ENCODE results near the gene RMRP. TPM values are rescaled to one million over a fixed set of nuclear protein-coding genes. Genes with fewer than 3 reads are reported as not detected.

Gene RMRP
- total RNA-seq, 1 donor from 2014 or later, result 5,239 TPM

DNA sequence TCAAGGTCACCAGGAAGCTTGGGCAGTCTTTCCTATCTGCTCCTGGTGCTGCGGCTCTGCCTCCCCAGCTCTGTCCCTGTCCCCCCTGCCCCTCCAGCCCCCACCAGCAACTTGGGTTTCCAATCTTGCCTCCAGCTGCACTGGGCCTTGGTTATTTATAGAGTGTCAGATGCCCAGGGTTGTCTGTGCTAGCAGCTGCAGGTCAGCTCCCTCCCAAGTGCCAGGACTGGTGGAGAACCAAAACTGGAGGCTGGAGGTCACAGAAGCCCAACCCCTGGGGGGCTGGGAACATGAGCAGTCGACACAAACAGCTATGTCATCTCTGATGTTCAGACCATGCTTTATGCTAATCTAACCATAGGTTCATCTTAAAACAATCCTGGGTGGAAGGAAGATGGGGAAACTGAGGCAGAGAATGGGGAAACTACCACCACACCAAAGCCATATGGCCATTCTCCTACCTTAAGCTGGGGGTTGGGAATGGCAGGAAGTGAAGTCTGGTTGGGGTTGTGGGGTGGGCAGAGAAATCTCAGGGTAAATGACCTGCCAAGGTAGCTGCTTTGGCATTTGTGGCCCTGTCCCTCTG, 30.2 kb upstream of the RMRP start:
- intact Hi-C loops (cut with micrococcal nuclease), result loop anchor here (1.0 kb wide), 1 partner anchor 30 kb away; the partner anchor contains the start of genes CCDC107 and RMRP

DNA sequence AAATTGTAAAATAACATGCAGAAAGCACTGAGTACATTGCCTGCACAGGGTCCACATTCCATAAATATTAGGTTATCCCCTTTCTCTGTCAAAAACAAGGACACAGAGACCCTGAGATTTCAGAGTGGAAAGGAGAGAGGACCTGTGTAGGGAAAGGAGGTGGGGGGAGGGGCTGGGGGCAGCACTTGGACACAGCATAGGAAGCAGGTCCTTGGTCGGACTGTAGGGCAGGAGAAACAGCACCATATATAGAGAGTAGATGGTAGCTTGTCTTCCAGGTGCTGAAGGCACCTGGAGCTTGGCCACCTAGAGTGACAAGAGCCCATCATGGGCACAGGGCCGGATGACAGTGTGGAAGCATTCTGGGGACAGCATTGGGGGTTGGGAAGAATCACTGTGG, 29.5 kb upstream of the RMRP start:
- intact Hi-C loops (cut with micrococcal nuclease), result no loop called here

DNA sequence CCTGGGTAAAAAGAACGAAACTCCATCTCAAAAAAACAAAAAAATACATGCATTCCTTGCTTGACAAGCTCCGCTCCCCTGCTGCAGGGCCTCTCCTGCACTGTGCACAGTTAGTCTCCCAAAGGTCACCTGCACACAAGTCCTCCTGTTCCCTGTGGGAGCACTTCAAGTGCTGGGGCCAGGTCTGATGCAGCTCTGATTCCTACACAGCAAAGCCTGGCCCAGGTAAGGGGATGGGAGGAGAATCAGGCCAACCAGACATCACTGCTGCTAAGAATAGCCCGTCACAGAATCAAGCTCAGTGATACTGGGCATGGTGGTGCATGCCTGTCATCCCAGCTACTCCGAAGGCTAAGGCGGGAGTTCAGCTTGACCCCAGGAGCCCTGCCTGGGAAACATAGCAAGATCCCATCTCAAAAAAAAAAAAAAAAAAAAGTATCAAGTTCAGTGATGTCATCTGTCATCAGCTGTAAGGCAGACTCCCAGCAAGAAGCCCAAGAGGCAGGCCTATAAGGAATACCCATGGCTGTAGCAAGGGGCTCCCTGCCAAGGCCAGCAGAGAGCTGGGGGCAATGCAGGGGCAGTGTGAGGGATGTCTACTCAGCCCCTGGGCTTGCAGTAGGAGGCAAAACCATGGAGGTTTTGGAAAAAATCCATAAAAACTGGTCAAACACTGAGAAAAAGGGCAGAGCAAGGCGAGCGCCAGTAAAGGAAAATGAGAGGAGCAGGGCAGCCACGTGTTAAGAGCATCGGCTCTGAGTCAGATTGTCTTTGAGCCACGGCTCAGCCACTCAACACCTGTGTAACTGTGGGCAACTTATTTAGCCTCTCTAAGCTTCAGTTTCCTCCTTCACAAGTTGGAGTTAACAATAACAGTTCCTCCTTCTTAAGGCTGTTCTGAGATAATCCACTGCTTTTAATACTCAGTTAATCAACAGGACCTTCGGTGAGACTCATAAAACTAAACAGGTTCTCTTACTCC, 28.7 kb upstream of the RMRP start:
- intact Hi-C loops (cut with micrococcal nuclease), result no loop called here

DNA sequence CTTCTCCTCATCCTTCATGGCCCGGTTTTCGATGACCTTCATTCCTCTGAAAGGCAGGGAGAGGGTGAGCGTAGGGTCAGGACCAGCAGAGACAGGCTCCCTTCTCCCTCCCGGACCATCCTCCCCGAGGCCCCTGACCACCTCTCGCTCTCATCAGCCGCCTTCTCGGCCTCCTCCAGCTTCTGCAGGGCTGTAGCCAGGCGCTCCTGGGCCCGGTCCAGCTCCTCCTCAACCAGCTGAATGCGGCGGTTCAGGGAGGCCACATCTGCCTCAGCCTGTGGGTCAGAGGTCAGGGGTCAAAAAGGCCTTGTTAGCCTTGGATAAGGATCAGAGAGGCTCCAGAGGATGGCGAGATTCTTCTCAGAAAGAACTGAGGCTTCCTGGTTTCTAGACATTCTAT, 27.7 kb upstream of the RMRP start:
- intact Hi-C loops (cut with micrococcal nuclease), result no loop called here

DNA sequence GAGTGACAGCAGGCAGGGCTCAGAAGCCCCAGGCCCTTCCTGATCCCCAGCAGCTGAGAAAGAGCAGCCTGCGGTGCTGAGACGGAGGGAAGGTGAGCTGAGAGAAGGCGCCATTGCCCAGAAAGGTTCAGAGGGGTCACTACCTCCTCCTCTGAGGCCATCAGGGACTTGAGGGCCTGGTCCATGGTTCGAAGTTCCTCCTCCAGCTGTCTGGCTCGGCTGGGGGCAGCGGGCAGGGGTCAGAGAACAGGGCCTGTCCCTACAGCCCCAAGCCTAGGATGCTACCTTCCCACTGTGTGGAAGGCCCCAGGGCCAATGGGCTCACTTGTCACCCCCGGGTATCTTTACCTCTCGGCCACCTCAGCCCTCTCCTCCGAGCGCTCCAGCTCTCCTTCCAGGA, 27.1 kb upstream of the RMRP start:
- intact Hi-C loops (cut with micrococcal nuclease), result no loop called here

DNA sequence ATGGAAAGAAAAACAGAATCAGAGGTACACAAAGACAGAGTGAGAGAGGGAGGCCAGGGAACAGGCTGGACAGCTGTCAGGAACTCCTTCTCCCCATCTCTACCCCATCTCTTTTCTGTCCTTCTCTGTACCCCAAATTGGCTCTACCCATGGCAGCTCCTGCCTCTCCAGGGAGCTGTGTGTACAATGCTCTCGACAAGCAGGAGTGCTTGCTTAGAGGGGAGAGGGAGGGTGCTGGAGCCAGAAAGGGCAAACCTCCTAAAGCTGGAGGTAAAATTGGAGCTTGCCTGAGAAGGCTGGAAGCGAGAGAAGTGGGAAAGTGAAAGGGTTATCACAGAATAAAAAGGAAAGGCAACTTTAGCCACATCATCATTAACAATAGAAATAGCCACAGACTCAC, 25.5 kb upstream of the RMRP start:
- intact Hi-C loops (cut with micrococcal nuclease), result no loop called here

DNA sequence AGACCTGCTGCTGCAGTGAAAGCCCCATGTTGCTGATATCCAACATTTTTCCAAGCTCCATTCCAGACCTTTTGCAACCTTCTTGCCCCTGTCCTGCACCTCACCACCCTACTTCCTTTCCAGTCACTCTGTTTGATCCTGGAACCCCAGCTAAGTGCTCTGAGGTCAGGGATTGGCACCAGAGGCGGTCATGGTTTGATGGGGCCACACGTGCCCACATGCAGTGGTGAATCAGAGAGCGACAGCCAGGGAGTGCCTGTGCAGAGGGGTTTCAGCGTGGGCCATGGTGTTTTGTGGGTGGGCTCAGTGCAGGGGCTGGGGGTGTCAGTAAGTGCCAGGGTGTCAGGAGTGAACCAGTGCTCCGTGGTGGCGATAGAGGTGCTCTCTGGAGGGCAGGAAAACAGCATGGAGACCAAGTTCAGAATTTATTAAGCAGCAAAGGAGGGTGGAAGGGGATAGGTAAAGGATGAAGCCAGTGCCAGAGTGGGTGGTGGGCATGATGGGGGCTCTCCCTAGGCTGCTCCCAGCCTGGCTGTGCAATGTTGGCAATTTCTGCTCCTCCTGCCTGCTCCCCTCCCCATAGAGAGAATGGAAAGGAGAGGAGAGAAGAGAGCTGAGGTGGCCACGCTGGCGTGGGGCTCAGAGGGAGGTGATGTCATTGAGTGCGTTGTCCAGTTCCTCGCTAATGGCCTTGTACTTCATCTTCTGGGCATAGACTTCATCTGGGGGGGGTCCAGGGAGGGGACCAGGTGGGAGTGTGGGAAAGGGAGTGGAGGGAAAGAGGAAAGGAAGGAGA, 24.9 kb upstream of the RMRP start:
- intact Hi-C loops (cut with micrococcal nuclease), result no loop called here

DNA sequence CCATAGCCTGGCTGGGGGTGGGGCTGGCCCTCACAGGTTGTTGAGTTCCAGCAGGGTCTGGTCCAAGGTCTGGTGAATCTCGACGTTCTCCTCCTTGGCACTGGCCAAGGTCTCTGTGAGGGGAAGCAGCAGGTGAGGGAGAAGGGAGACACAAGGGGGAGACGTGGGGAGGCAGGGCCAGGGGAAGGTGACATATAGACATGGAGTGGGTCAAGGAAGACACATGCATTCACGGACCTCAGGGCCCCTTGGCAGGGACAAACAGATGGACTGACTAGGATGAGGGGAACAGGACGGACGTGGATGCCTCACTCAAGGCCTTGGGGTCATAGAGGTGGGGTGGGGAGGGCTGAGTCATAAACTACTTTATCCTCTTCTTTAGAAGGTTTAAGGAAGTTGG, 24.2 kb upstream of the RMRP start:
- intact Hi-C loops (cut with micrococcal nuclease), result no loop called here

DNA sequence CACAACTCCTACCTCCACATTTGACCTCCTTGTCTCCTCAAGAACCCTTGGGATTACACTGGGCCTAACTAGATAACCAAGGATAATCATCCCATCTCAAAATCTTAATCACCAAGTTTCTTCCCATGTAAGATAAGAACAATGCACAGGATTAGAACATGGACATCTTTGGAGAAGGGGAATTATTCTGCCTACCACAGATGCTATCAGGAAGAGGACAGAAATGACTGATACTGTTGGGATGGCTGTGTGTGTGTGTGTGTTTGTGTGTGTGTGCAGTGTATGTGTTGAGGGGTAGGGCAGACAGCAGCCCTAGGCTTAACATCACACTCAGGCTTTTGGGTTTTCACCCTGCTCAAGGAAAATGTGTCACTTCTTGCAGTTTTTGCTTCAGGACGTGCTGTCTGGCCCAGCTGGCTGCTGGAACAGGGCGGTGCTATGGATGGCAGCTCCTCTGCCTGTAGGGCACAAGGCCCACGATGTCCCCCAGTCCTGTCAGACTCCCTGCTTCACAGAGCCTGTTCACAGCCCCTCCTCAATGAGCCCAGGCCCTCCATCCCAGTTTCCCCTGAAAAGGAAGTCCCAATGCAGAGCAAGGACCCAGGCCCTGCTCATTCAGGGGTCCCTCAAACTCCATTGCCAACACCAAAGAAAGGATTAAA, 23.7 kb upstream of the RMRP start:
- intact Hi-C loops (cut with micrococcal nuclease), result no loop called here

DNA sequence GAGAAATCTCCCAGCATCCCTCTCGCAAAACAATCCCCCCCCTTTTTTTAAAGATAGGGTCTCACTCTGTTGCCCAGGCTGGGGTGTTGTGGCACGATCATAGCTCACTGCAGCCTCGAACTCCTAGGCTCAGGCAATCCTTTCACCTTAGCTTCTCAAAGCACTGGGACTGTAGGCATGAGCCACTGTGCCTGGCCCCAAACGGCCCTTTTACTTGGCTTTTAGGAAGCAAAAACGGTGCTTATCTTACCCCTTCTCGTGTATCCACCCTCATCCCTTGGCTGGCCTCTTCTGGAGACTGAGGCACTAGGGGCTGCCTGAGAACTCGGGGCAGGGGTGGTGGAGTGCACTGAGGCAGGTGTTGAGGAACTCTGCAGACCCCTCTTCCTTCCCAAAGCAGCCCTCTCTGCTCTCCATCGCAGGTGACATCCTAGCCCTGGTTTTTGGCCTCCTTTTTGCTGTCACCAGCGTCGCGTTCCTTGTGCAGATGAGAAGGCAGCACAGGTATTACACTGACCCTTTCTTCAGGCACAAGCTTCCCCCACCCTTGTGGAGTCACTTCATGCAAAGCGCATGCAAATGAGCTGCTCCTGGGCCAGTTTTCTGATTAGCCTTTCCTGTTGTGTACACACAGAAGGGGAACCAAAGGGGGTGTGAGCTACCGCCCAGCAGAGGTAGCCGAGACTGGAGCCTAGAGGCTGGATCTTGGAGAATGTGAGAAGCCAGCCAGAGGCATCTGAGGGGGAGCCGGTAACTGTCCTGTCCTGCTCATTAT, 22.7 kb upstream of the RMRP start:
- intact Hi-C loops (cut with micrococcal nuclease), result no loop called here

DNA sequence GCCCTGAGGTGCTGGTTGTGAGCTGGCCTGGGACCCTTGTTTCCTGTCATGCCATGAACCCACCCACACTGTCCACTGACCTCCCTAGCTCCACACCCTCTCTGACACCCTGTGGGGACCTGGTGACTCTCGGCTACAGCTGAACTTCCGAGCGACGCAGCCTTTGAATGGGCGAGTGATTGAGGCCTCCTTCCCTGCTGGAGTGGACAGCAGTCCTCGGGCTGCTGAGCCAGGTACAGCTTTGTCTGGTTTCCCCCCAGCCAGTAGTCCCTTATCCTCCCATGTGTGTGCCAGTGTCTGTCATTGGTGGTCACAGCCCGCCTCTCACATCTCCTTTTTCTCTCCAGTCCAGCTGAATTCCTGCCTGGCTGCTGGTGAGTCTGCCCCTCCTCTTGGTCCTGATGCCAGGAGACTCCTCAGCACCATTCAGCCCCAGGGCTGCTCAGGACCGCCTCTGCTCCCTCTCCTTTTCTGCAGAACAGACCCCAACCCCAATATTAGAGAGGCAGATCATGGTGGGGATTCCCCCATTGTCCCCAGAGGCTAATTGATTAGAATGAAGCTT, 22.0 kb upstream of the RMRP start:
- intact Hi-C loops (cut with micrococcal nuclease), result no loop called here

DNA sequence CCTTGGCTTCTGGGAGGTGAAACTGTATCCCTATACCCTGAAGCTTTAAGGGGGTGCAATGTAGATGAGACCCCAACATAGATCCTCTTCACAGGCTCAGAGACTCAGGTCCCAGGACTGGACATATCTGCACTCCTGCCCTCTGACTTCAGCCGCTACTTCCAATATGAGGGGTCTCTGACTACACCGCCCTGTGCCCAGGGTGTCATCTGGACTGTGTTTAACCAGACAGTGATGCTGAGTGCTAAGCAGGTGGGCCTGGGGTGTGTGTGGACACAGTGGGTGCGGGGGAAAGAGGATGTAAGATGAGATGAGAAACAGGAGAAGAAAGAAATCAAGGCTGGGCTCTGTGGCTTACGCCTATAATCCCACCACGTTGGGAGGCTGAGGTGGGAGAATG, 21.3 kb upstream of the RMRP start:
- intact Hi-C loops (cut with micrococcal nuclease), result no loop called here

DNA sequence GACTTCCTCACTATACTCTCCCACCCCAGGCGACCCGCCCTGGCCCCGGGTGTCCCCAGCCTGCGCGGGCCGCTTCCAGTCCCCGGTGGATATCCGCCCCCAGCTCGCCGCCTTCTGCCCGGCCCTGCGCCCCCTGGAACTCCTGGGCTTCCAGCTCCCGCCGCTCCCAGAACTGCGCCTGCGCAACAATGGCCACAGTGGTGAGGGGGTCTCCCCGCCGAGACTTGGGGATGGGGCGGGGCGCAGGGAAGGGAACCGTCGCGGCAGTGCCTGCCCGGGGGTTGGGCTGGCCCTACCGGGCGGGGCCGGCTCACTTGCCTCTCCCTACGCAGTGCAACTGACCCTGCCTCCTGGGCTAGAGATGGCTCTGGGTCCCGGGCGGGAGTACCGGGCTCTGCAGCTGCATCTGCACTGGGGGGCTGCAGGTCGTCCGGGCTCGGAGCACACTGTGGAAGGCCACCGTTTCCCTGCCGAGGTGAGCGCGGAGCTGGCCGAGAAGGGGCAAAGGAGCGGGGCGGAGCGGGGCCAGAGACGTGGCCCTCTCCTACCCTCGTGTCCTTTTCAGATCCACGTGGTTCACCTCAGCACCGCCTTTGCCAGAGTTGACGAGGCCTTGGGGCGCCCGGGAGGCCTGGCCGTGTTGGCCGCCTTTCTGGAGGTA, 18.0 kb upstream of the RMRP start:
- intact Hi-C loops (cut with micrococcal nuclease), result no loop called here

DNA sequence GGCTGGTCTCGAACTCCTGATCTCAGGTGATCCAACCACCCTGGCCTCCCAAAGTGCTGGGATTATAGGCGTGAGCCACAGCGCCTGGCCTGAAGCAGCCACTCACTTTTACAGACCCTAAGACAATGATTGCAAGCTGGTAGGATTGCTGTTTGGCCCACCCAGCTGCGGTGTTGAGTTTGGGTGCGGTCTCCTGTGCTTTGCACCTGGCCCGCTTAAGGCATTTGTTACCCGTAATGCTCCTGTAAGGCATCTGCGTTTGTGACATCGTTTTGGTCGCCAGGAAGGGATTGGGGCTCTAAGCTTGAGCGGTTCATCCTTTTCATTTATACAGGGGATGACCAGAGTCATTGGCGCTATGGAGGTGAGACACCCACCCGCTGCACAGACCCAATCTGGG, 17.4 kb upstream of the RMRP start:
- intact Hi-C loops (cut with micrococcal nuclease), result no loop called here

DNA sequence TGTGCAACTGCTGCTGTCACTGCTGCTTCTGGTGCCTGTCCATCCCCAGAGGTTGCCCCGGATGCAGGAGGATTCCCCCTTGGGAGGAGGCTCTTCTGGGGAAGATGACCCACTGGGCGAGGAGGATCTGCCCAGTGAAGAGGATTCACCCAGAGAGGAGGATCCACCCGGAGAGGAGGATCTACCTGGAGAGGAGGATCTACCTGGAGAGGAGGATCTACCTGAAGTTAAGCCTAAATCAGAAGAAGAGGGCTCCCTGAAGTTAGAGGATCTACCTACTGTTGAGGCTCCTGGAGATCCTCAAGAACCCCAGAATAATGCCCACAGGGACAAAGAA, 16.2 kb upstream of the RMRP start:
- intact Hi-C loops (cut with micrococcal nuclease), result no loop called here

DNA sequence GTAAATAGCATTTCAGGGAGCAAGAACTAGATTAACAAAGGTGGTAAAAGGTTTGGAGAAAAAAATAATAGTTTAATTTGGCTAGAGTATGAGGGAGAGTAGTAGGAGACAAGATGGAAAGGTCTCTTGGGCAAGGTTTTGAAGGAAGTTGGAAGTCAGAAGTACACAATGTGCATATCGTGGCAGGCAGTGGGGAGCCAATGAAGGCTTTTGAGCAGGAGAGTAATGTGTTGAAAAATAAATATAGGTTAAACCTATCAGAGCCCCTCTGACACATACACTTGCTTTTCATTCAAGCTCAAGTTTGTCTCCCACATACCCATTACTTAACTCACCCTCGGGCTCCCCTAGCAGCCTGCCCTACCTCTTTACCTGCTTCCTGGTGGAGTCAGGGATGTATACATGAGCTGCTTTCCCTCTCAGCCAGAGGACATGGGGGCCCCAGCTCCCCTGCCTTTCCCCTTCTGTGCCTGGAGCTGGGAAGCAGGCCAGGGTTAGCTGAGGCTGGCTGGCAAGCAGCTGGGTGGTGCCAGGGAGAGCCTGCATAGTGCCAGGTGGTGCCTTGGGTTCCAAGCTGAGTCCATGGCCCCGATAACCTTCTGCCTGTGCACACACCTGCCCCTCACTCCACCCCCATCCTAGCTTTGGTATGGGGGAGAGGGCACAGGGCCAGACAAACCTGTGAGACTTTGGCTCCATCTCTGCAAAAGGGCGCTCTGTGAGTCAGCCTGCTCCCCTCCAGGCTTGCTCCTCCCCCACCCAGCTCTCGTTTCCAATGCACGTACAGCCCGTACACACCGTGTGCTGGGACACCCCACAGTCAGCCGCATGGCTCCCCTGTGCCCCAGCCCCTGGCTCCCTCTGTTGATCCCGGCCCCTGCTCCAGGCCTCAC, 15.6 kb upstream of the RMRP start, which contains the start of gene CA9:
Gene CA9 (plus strand): TSS at position 797 of the 893 bp plus-strand sequence. CDS start 32 bp downstream, at position 829.
- intact Hi-C loops (cut with micrococcal nuclease), result no loop called here

DNA sequence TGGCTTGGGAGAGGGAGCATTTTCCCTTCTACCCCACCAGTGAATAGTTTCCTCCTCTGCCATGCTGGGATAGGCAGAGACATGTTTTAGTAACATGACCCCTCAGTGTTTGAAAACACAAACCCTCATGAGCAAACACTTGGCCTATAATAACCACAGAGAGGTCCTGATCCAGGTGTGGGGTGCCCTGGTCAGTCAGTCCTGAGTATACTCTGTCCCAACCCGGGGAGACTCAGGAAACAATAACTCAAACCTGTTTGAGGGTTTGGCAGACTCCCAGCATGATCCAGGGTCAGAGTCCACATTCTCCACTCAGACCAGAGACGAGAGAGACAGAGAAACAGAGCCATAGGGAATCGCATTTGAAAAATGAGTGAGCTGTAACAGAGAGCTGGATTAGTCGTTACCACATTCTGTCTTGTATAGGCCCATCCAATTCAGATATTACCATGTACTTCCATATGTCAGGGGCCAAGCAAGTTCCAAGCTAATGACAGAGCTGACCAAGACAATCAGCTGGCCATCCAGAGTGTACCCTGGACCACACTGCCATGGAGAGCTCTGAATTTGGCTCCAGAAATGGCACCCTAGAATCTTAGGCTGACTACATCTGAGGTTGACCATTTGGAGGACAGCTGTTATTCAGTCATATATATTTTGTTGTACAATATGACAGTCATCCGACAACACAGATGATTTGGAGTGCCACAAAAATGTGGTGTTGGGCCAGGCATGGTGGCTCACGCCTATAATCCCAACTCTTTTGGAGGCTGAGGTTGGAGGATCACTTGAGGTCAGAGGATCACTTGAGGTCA, 11.7 kb upstream of the RMRP start:
- intact Hi-C loops (cut with micrococcal nuclease), result no loop called here

DNA sequence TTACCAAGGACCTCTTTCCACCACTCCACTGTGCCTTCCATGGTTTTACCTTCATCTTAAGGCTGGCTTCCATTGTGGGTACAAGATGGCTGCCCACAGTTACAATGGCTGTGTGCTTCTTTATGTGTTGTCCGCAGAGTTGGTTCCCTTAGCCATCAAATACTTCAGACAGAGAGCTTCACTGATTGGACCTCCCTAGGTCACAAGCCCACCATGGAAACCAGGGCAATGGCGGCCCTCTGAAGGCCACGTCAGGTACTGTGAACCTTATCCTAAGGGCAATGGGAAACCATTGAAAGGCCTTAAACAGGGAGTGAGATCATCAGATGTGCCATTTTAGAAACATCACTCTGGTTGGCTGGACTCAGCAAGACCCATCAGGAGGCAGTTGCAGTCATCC, 10.1 kb upstream of the RMRP start:
- intact Hi-C loops (cut with micrococcal nuclease), result no loop called here

All from T-helper 1 cell treated with Interleukin-12 subunit alpha and Interleukin-12 subunit beta and Interleukin-4 antibody, amounts not matched to agents 30 ng/mL and 1 ng/mL, for 36 hours (primary cell).